ENCODE data around the gene GRAMD1B.

GRAMD1B gene

DNA sequence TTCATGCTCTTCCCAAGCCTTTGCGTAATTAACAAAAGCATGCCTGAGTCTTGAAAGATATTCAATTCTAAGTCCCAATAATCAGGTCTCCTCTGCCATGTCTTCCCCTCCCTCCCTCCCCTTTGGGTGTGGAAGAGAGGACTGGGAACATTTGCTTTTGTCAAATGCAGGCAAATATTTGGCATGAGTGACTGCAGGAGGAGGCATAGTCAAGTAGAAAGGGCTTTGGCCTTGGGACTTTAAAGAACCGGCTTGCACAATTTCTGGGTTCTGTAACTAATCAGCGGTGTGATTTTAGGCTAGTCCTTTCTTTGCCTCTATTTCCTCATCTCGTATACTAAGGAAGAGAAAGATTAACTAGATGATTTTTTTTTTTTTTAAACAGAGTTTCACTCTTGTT, 164.9 kb downstream of the GRAMD1B start:
- no peak for DNase-seq

DNA sequence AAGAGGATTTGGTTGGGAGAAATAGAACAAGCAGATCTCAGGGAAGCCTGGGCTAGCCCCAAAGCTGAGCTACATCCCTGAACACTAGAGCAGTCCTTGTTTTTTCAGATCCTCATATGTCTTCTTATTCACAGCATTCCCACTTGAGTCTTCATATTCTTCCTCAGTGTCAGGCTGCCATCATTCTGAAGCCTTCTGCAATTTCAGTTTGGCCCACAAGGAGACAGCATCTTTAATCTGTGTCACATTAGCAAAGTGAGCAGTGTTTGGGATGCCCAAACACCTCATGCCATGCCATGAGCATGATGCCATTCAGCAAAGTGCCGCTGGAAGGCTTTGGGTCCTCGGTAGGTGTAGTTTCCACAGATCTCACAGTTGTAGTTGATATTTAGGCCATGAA, 167.8 kb downstream of the GRAMD1B start:
- DNase-seq = no peak

- DNase-seq = no peak
These were observed 171.1 kb downstream of the GRAMD1B start for GRCh38 chr11:123601136-123601535.

DNA sequence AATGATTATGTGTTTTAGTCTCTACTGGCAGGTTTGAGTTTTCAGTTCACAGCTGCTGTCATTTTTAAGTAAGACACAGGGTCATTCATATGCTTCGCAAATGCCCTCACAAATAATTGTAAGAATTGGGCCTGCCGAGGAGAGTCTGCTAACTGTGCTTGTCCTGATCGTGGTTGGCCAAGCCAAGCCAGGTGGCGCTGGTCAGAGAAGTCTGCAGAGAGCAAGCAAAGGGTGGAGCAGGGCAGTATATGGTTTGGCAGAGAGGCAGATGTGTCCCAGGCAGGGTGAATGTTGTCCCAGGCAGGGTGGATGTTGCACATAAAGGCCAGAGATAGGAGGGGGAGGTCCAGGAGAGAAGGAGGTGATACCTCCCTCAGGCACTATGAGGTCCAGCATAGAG, 171.7 kb downstream of the GRAMD1B start:
- DNase-seq = no peak

GRCh38 chr11:123603666-123604065, 173.6 kb downstream of the GRAMD1B start:
- no peak for DNase-seq

DNA sequence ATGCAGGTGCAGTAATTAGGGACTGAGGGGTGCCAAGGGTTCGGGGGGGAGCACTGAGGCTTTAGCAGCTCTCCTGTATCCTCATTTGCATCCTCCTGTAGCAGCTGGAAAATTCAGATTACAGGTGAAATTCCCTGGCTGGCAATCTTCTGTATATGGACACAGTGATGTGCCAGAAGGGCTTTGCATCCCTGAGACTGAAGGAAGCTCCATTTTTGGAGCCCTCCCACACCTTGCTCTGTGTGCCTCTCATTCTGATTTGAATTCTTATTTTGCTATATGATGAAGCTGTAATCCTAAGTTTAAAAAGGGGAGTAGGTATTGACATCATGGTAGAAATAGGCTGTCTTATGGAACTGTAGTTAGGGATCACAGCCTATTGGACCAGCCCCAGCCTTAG, 177.7 kb downstream of the GRAMD1B start:
- DNase-seq = no peak

- DNase-seq = no peak
These were observed 178.3 kb downstream of the GRAMD1B start for GRCh38 chr11:123608371-123608770.

- DNase-seq = no peak
These were observed 178.9 kb downstream of the GRAMD1B start for GRCh38 chr11:123608945-123609344.

DNA sequence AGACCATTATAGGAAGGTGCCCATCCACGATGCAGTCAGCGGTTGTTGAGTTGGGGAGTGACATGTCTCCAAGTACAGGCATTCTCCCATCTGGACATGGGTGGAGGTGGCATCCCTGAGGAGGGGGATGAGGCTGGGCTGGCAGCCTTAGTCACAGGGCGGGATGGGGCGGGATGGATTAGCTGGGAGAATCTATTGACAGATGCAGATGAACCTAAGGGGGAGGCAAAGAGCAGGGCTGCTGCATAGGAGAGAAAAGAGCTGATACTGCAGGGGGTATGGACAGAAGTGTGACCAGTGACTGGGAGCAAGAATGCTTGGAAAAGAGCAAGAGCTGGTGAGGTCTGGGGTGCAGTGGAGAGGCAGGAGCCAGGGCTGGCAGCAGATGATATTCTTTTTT, 181.6 kb downstream of the GRAMD1B start:
- DNase-seq = no peak

- no peak for DNase-seq
These were observed 186.6 kb downstream of the GRAMD1B start for GRCh38 chr11:123616505-123617198.

DNA sequence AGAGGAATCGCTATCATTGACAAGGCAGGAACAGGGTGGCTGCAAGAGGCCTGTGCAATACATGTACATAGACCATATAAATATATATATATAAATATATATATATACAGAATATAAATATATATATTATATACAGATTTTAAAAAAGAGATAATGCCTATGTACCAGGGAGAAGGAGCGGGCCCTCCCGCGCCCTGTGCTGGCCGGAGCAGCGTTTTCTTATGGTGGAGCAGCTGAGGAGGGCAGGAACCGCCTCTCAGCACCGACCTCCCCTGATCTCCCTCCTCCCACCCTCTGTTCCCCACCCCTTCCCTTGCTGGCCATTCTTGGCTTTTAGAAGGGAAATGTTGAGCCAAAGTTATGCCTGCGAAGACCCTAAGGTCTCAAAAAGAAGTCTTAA, 192.5 kb downstream of the GRAMD1B start:
- no peak for DNase-seq

GRCh38 chr11:123624974-123625373, 194.9 kb downstream of the GRAMD1B start:
- no peak for DNase-seq

DNA sequence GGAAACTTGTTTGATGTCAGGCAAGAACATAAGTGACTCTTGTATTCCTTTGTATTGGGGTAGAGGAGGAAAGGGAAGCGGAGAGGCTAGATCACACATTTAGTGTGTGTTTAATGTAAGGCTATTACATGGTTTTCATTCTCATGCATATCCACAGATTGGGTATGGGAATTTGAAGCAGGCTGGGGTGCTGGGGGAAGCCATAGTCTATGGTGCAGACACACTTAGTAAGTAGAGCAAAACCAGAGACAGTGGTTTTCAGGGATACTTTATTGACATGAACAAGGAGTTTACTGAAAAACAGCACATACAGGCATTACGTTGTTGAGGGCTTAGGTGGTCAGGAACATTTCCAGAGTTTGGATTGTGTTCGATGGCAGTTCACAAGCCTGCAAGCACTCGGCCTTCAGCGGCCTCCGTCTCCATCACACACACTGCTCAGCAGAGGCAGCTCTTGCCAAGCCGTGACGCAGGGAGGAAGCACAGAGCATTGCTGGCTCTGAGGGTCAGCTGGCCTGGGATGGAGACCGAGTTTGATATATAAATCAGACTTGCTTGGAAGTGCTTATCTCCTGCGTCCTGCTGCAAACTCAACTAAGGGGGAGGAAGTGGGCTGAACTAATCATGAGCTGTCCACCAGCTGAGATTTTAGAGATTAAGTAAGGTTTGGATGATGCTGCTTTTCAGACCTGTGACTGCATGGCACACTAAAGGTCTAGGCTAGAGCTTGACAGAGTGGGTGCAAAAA, 199.0 kb downstream of the GRAMD1B start:
- no peak for DNase-seq

GRCh38 chr11:123630126-123630608, 200.1 kb downstream of the GRAMD1B start:
- DNase-seq = no peak

DNA sequence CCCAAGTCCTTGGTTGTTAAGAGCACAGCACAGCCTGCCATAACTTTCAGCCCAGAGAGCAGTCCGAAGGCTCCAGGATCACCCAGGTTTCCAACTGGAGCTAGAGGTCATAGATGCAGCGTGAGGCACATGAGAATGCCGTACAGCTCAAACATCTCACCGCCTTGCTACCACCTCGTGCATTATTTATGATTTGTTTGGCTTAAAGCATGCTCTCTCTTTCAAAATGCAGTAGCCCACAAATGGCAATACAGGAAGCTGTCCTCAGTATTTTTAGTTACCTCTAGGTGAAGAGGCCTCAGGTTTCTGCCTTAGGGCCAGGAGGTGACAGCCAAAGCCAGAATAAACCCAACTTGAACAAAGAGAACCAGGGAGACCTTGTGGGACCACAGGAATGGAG, 210.0 kb downstream of the GRAMD1B start:
- no peak for DNase-seq

GRCh38 chr11:123640677-123641494, 210.8 kb downstream of the GRAMD1B start:
- no peak for DNase-seq

DNA sequence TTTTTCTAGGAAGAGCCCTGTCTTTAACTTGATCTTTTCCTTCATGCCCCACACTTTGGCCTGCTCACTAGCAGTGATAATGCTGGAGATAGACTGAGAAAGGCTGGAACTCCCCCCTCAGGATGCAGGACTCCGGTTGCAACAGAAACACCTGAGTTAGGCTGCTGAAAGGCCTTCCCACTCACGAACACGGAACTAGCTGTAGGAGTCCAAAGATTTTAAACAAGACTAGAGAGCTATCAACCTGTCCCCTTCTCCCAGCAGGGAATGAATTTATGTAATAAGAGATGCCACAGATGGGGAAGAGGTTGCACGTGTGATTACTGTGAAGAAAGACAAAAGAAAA, 211.4 kb downstream of the GRAMD1B start:
- no peak for DNase-seq

DNA sequence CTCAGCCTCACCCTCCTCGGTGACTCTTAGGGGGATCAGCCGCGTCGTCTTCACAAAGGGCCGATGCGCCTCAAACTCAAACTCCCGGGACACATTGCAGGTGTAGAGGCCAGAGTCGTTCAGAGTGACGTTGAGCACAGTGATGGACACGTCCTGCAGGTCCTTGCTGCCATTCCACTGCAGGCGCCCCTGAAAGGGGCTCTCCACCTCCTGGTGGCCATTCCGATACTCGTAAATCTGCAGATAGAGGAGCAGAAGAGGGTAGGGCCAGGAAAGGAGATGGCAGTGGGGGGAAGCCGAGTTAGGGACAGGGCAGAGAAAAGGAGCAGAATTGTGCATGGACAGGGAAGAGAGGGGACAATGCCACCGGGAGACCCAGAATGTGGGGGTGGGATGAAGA, 212.4 kb downstream of the GRAMD1B start:
- no peak for DNase-seq

DNA sequence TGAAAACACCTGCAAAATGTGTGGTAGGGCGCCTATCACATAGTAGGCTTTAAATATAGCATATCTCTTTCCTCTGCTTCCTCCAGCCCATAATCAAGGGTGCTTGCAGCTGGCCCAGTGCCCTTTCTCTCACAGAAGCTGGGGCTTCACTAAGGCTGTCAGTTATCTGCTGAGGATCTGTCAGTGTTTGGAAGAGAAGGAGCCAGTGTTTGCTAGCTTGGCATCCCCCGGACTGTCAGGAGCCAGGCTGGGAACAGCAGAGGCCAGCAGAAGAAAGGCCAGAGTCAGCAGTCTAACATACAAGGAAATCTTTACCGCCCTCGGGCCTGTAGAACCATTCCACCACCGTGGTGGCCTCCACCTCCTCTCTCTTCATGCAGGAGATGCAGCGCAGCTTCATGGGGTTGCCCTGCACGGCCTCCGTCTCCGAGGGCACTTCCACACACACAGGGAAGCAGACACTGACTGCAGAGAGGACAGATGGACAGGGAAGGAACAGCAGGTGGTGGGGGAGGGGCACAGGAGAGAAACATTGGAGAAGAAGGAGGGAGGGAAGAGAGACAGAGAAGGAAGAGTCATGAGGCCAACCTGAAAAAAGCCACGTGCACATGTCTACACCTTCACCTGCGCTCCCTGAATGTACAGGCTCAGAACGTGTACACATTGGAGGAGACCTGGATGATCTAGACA, 215.4 kb downstream of the GRAMD1B start:
- no peak for DNase-seq

DNA sequence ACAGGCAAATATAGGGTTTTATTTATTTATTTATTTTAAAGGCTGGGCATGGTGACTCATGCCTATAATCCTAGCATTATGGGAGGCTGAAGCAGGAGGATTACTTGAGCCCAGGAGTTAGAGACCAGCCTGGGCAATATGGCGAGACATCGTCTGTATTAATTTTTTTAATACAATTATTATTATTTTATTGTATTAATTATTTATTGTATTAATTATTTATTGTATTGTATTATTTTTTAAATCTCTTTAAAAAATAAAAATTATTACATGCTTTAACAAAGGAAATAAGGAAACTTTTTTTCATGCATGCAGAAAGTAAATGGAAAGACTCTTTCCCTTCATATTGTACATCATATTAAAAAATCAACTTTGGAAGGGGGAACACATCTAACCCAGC, 220.8 kb downstream of the GRAMD1B start:
- no peak for DNase-seq

DNA sequence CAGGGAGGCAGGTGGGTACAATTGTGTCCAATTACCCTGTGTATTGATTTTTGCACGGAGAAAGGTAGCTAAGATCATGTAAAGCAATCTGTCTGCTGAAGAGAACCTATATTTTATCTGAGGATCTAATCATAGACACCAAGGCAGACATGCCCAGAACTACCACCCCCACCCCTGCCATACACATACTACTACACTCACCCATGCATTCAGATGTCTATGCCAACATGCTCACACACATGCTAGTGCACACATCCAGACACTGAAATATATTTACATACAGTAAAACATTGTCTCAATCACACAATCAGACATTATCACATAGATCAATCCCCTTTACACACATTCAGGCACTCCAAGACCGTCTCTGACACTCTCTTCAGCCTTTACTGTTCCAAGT, 222.5 kb downstream of the GRAMD1B start:
- DNase-seq = no peak

DNA sequence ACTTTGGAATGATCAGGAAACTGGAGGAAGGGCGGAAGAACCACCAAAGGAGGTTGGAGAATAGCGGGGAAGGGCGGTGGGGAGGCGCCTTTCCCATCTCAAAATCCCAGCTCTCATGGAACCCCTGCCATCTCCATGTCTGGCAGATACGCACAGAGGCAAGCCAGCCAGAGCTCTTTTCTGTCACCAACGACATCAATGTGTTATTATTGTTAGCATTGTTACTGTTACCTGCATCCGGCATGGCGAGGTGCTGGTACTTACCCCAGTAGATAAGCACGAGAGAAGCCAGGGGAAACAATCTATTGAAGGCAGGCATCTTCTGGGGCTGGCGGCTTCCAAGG, 223.4 kb downstream of the GRAMD1B start:
- no peak for DNase-seq

DNA sequence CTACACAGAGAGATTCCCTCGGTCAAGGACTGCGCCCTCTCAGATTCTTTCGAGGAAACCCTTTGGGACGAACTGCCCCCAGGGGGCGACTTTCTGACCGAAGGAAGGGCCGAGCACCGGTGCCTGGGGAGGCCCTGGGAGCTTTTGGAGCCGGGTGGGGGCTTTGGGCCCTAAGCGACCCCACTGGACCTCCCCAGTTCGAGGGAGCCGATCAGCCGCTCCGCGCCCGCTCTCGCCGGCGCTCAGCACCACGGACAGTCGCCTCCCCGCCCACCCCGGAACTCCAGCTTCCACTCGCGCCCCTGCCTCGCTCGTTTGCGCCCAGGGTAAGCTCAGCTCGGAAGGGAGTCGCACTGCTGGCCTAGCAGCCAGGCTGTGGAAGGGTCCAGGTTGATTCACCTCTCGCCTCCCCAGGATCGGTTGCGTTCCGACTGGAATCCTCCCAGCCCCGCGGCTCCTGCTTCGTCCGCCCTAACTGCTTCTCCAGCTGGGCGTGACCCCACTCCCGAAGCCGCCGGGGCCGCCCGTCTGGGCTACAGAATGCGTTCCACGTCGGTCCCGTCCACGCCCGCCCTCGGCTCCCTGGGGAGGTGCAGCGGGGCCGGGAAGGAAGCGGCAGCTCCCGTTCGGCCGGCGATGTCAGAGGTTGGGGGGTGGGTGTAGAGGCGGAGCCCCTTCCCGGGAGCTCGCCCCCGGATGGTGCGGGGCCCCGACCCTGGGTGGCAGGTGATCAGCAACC, 223.9 kb downstream of the GRAMD1B start:
- DNase-seq = no peak
